GM18499 (cell line): ENCODE results near the gene SETD1B.

Experiments
- ATAC-seq: cut with Tn5 transposase; IDR thresholded peaks from one replicate; pipeline ENCODE4 v1.9.1; 2021; ENCODE audit warnings: moderate number of reproducible peaks; ENCODE audit not compliant: insufficient read depth, unreplicated experiment

Gene SETD1B

DNA sequence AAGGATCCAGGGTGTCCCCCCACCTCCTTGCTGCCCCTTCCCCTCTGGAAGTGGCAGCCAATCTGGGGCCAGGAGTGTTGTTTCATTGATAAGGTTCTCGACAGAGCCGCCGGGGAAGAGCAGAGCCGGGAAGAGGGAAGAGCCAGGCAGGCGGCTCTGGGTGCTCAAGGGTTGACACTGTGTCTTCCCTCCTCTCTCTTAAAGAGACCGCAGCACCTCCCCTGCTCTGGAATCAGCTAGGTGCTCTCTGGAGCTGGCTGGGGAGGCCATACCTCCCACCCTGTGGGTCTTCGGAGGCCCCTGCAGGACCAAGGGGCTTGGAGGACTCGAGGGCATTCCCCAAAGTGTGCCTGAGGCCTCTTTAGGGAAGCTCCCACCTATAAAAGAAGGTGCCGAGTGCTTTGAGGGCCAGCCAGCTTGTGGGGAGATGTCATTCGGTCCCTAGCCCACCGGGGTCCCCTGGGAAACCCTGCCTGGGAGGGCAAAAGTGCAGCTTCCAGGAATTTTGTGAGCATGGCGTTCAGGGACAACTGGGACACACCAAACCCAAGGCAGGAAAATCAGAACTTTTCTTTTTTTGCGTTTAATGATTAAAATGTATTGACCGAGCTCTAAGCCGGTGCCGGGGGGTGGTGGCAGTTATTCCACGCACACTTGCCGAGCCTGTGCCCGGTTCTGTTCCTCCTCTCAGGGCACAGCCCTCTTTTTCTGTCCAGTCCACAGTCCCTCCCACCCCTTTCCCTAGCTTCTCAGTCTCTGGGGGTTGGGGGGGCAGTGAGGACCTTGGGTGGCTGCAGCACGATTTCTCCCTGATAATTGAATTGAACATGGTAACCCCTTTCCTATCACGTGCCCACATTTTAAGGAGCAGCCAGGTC, 3.0 kb downstream of the SETD1B start:
- ATAC-seq, result no peak

DNA sequence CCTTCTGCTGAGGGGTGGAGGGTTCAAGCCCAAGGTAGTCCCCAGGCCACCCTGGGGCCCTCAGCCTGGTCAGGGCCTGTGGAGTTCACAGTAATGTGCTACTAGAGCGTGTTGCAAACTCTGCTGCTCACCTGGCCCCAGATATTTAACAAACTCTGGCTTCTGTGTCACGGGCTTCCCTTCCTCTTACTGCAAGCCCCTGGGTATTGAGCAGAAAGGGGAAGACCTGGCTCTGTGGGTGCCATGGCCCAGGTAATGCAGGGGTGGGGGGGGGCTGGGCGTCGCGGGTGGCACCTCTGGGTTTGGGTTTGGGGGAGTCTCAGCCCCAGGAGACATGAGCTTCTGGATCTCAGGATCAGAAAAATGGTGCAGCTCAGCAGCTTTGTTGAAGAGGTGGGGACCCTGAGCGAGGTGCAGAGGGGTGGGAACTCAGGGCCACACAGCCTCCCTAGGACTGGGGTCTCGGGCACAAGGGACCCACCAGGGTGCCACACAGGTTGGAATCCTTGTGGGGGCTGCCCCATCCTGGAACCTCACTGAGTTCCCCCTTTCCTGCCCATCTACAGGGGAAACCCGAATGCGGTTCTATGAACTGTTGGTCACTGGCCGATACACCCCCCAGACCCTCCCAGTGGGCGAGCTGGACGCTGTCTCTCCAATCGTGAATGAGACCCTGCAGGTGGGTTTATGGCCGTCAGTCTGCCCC, 4.0 kb downstream of the SETD1B start:
- ATAC-seq, result no peak

DNA sequence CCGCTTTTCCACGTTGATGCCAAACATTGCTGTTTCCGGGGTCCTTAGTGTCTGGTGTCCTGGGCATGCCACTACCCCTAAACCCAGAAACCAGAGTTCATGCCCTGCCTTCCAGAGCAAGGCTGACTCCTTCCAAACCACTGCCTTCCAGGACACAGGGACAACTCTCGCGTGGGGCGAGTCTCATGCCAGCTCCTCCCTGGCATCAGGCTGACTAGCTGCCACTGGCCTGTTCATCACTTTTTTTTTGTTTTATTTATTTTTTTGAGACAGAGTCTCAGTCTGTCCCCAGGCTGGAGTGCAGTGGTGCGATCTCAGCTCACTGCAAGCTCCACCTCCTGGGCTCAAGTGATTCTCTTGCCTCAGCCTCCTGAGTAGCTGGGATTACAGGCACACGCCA, 4.8 kb downstream of the SETD1B start:
- no peak for ATAC-seq

DNA sequence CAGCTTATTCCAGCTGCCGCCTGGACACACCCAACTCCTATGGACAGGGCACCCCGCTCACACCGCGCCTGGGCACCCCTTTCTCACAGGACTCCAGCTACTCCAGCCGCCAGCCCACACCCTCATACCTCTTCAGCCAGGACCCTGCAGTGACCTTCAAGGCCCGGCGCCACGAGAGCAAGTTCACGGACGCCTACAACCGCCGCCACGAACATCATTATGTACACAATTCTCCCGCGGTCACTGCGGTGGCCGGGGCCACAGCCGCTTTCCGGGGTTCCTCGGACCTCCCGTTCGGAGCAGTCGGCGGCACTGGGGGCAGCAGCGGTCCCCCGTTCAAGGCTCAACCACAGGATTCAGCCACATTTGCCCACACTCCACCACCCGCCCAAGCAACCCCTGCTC, 5.9 kb downstream of the SETD1B start:
- ATAC-seq, result no peak

DNA sequence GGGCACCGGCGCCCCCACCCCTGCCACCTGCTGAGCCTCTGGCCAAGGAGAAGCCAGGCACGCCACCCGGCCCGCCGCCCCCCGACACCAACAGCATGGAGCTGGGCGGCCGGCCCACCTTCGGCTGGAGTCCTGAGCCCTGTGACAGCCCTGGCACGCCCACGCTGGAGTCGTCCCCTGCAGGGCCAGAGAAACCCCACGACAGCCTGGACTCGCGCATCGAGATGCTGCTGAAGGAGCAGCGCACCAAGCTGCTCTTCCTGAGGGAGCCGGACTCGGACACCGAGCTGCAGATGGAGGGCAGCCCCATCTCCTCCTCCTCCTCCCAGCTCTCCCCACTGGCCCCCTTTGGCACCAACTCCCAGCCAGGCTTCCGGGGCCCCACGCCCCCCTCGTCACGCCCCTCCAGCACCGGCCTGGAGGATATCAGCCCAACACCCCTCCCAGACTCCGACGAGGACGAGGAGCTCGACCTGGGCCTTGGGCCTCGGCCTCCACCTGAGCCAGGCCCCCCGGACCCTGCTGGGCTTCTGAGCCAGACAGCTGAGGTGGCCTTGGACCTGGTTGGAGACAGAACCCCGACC, 6.5 kb downstream of the SETD1B start:
- no peak for ATAC-seq

DNA sequence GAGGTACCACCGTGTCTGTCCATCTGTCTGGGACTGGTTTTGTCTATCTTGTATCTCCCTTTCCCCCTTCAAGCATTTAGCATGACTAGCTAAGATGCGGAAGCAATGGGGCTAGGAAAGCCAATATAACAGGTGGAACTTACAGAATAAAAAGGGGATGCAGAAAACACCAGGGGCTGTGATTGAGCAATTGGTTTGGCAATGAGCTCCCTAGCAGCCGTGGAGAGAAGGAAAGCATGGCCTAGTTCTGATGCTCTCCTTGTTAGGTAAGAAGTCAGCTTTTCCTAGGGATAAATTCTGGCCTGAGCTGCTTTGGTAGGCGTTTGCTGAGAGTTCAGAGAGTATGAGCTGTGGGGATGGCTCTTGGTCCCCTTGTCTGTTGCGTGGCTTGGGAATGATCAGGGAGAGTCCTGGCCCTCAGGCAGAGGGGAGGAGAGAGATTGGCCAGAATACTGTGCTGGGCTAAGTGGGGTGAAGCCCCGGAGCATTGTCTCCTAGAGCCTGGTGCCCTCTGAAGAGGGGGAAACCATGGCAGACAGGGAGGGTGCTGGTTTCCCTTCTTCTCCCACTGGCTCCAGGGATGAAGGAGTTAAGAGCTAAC, 7.1 kb downstream of the SETD1B start:
- ATAC-seq, result no peak

DNA sequence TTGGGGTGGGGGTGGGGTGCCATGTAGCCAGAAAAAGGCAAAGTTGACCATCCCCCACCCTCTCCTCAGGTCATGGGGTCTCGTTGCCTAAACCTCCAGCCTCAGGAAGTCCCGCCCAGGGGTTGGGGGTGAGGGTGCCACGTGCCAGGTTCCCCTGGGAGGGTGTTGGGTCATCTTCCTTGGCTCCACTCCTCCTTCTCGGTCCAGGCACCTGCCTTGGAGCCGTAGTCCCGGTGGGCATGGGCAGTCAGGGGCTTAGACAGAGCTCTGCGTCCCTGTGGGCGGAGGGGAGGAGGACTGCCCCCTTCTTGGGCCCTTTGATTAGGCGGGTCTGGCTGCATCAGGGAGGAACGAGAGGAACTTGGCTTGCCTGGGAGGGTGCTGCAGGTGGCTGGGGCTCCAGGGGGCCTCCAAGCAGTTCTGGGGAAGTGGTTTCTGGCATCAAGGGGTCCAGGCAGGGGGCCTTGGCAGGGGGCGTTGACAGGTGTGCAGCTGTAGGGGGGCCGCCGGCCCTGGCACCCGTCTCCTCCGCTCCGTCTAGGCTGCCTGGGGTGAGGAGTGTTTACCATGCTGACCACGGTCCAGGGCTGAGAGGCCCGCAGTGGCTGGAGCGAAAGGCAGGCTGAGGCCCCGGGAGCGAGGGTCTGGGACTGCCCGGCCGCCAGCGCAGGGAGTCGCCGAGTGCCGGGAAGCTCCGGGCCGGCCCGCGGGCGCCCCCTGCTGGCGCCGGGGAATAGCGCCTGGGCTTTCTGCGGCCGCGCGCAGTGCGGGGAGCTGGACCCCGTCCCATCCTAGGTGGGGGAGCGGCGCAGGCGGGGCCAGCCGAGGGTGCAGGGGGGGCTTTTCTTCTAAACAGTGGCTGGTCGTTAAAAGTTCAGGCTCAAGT, 7.9 kb downstream of the SETD1B start:
- ATAC-seq, result no peak

DNA sequence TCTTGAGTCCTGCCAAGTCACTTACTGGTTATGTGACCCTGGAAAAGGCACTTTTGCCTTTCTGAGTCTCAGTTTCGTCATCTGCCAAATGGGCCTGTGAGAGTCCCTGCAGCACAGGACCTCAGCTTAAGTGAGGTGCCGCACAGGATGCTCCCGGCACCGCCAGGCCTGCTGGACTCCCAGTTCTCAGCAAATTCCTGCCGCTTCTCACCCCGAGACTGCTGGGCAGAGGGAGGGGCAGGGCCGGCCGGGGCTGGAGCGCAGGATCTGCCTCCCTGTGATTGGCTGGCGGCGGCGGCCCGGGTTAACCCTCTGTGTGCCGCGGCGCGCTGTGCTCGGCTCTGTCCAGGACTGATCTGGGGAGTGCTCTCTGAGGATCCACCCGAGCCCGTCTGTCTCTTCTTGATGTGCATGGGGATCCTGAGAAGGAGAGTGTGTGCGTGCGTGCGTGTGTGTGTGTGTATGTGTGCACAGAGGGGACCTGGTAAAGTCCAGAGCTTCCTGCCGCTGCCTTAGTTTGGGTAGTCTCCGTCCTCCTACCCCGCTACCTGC, 8.6 kb downstream of the SETD1B start:
- ATAC-seq, result no peak

DNA sequence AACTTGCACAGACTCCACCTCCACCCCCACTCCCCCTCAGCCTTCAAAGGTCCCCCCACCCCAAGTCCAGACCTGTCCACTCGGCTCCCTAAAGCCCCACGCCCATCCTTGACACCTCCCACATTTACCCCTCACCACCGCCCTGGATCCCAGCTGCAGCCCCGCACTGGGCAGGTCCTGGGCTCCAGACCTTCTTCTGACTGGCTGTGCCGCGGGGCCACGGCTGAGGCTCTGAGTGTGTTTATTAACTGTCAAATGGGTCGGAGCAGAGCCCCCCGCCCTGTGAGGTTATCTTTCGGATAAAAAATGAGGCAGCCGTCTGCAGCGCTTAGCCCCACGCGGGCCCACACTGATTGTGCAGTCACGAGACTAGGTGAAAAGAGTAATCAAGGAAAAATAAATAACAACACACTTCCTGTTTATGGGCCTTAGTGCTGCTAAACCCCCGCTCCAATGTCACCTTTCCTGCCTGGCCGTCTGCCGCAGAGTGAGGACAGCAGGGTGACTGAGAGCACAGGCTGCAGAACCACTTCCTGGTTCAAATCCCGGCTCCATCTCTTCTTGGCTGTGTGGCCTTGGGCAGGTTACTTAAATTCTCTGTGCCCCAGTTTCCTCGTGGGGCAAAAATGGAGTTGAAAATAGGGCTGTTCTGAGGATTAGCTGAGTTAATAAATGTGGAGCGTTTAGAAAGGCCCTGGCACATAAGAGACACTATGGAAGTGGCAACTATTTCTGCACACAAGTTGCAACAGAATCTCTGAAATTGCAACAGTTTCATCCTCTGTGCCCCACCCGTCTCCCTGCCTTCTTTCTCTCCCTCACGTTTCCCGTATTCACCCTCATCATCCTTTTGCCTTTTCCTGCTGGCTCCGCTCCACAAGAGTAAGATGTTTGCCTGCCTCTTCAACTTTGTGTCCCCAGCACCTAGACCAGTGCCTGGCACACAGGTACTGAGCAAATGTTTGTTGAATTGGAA, 9.4 kb downstream of the SETD1B start:
- no peak for ATAC-seq

DNA sequence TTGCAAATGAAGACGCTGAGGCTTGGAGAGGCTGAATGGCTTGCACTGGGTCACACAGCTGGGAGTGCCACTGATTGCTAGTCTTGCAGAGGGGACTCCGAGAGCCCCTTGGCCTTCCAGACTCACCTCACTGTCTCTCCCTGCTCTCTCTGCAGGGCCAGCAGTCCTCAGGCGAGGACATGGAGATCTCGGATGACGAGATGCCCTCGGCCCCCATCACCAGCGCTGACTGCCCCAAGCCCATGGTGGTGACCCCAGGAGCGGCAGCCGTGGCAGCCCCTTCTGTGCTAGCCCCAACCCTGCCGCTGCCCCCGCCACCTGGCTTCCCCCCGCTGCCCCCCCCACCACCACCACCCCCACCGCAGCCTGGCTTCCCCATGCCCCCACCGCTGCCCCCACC, 10.1 kb downstream of the SETD1B start:
- no peak for ATAC-seq

DNA sequence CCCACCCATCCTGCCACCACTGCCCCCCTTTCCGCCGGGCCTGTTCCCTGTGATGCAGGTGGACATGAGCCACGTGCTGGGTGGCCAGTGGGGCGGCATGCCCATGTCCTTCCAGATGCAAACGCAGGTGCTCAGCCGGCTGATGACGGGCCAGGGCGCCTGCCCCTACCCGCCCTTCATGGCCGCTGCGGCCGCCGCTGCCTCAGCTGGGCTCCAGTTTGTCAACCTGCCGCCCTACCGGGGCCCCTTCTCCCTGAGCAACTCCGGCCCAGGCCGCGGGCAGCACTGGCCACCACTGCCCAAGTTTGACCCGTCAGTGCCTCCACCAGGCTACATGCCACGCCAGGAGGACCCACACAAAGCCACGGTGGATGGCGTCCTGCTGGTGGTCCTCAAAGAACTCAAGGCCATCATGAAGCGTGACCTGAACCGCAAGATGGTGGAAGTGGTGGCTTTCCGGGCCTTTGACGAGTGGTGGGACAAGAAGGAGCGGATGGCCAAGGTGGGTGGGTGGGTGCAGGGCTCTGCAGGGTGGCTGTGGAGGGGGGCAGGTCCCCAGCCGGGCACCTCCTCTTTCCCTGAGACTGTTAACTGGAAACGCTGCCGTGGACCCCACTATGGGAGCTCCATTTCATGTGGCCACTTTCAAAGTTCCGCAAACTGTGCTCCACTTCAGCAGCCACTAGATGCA, 10.8 kb downstream of the SETD1B start:
- ATAC-seq, result no peak

DNA sequence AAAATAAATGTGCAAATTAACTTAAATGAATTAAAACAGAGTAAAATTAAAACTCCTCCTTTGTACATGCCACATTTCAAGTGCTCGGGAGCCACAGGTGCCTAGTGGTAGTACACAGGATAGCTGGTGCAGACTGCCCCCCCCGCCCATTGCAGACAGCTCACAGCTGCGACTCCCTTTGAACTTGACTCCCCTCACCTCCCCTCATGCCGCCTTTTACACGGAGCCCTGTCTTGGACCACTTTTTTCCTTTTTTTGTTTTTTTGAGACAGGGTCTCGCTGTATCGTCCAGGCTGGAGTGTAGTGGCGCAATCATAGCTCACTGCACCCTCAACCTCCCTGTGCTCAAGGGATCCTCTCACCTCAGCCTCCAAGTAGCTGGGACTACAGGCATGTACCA, 11.5 kb downstream of the SETD1B start:
- no peak for ATAC-seq

DNA sequence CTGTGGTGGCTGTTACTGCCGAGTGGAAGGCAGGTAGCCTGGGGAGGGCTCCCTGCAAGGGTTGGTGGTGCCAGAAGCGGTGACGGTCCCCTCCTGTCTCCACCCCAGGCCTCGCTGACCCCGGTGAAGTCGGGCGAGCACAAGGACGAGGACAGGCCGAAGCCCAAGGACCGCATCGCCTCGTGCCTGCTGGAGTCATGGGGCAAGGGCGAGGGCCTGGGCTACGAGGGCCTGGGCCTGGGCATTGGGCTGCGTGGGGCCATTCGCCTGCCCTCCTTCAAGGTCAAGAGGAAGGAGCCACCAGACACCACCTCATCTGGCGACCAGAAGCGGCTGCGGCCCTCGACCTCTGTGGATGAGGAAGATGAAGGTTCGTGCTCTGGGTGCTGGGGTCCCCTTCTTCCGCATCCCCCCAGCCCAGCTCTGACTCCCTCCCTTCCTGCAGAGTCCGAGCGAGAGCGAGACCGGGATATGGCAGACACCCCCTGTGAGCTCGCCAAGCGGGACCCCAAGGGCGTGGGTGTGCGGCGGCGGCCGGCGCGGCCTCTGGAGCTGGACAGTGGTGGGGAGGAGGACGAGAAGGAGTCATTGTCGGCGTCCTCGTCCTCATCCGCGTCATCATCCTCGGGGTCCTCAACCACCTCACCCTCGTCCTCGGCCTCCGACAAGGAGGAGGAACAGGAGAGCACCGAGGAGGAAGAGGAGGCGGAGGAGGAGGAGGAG, 13.3 kb downstream of the SETD1B start:
- ATAC-seq, result no peak

DNA sequence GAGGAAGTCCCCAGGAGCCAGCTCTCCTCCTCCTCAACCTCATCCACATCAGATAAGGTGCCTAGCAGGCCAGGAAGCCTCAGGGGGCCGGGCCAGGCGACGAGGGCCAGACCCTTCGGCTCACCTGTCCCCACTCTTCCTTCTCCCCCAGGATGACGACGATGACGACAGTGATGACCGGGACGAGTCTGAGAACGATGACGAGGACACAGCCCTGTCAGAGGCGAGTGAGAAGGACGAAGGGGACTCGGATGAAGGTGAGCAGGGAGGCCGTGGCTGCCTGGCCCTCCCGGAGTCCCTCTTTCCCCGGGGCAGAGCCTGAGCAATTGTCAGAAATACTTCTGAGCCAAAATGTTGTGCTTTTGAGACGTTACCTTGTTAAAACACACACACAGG, 13.8 kb downstream of the SETD1B start:
- ATAC-seq, result no peak

DNA sequence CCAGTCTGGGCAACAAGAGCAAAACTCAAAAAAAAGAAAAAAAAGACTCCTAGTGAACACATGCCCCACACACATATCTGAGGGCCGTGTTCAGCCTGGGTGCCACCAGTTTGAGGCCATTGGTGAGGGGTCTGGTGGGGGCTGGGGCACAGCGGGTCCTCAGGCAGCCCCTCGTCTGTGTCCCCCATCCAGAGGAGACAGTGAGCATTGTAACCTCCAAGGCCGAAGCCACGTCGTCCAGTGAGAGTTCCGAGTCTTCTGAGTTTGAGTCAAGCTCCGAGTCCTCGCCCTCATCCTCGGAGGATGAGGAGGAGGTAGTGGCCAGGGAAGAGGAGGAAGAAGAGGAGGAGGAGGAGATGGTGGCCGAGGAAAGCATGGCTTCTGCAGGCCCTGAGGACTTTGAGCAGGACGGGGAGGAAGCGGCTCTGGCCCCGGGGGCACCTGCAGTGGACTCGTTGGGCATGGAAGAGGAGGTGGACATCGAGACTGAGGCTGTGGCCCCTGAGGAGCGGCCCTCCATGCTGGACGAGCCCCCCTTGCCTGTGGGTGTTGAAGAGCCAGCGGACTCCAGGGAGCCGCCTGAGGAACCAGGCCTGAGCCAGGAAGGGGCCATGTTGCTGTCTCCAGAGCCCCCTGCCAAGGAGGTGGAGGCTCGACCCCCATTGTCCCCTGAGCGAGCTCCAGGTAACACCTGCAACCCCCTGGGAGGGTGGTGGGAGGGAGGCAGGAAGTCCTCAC, 15.6 kb downstream of the SETD1B start:
- no peak for ATAC-seq

DNA sequence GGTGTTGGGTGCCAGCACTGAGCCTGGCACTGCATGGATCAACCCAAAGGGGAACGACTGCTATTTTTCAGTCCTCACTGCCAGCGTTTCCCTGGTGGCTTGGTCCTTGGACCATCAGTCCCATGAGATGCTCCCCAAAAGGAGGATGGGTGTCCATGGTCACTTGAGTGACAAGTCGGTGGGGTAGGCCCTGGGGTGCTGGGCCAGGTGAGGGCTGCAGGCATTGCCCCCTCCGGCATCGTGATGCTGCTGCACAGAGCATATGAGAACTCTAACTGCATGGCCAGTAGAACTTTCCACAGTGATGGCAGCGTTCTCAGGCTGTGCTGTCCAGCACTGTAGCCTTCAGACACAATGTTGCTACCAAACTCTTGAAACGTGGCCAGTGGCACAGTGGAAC, 16.2 kb downstream of the SETD1B start:
- no peak for ATAC-seq
